ENCODE data around the gene GNG7. TPM values are rescaled to one million over a fixed set of nuclear protein-coding genes. Genes with fewer than 3 reads are reported as not detected.

Gene GNG7
- polyA plus RNA-seq, 1 of the 3 experiments (the other 2 are of a cell fraction), result 2.2 TPM

DNA sequence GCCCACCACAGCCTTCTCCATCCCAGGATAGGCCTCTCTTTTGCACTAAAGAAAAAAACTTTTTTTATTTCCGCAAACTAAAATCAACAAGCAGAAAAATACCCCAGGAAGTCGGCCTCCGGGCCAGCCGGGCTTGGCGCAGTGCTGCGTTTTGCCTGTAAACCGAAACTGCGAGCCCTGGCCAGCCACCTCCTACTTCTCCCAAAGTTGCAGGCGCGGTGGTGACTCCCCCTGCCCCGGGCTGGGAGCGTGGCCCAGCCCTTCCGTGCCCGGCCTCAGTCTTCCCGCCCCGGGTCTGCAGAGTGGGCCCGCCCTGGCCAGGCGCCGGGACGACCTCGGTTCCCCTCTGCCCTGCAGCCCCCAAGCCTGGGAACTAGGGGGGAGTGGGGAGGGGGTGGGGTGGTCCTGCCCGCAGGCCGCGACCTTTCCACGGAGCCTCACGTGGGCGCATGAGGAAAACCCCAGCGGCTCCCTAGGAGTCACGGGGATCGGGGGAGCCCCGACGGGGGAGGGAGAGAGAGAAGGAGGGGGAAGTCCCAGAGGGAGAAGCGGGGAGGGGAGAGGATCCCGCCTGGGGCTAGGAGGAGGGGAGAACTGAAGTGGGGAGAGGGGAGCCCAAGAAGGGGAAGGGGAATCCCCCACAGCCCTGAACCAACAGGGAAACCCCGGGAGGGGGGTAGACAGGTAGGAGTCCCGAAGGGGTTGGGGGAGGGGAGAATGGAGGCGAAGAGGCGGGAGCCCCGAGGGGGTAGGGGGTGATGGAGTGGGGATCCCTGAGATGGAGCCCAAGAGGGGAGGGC lies 223.5 kb downstream of the GNG7 start (continued):
- TF ChIP-seq REST (IDR thresholded peaks at IDR 0.05; ENCODE audit: low read depth, low read length), result no peak

DNA sequence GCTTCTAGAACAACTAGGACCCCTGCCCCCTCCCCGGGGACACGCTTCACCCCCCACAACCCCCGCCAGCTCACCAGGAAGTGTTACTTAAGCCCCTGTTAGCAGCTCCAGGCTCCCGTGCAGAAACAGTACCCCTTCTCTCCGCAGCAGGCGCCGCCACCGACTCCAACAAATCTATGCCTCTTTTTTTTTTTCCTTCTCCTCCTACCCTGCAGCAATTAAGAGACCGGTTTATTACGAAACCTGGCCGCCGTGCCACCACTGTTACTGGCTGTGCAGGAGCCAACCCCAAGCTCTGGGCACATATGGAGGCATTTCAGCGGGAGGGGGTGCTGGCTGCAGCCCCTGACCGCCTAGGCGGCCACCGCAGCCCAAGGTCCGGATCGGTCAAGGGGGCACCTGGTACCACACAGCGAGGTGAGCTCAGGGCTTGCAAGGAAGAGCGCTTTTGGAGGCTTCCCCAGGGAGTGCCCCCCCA lies 224.2 kb downstream of the GNG7 start:
- CTCF ChIA-PET, result interaction anchor here (0.8 to 21.1 kb wide), 14 partner anchors 9 to 271 kb away, joined by 3 to 309 read pairs (median 3); no protein-coding TSS in a partner anchor
- Histone ChIP-seq H3K4me1 (ENCODE audit: control insufficient read depth in 1 of 2, insufficient read depth in 2 of 2, low read depth in 1 of 2, low read length in 1 of 2) (peaks cover 6 to 27% of the 10 kb centered on the region in 2 experiments; a peak in 1 of 4 replicates), H3K27ac (ENCODE audit: low read depth in 2 of 2, low read length in 1 of 2) (peak overlapping the region in 1 of 2 experiments; percentile 88; a peak in 2 of 4 replicates), H2AFZ (ENCODE audit: low read depth) (no peak overlapping the region), H3K36me3 (replicated peaks in 1 of 2; ENCODE audit: control insufficient read depth in 1 of 2, insufficient read depth in 2 of 2, low read length in 1 of 2) (peaks cover 0 to 5% of the 10 kb centered on the region in 2 experiments), H3K79me2 (ENCODE audit: insufficient read depth) (peaks cover 45% of the 10 kb centered on the region), H3K9me3 (peaks cover 4% of the 10 kb centered on the region; the same call in 1 of the 2 replicates), H3K4me2 (peak overlapping the region; percentile 92), H3K9me2 (no peaks in the 10 kb centered on the region), H3K9ac (peak overlapping the region; percentile 97), H3F3A (replicated peaks; ENCODE audit: insufficient read depth) (peaks cover 45% of the 10 kb centered on the region), H3K4me3 (ENCODE audit: low read depth in 2 of 2, low read length in 1 of 2) (peak overlapping the region; percentile 67 to 100), H3K27me3 (ENCODE audit: insufficient read depth) (no peaks in the 10 kb centered on the region), H4K20me1 (ENCODE audit: insufficient read depth) (peaks cover 31% of the 10 kb centered on the region)
- TF ChIP-seq CTCF (IDR thresholded peaks at IDR 0.05), result peak; percentile 29; the same call in 1 of the 2 replicates
- no peak for TF ChIP-seq GATA2 (CRISPR knock-in tag; IDR thresholded peaks at IDR 0.05)
- POLR2A ChIA-PET, result interaction anchor here (0.6 kb wide), 1 partner anchor 43 kb away, joined by 5 read pairs; no protein-coding TSS in a partner anchor
- 6% methylated on average over 20 of the region's 20 CpGs for WGBS (ENCODE audit: low lambda C conversion rate)
- DNase-seq, result peak; percentile 63

DNA sequence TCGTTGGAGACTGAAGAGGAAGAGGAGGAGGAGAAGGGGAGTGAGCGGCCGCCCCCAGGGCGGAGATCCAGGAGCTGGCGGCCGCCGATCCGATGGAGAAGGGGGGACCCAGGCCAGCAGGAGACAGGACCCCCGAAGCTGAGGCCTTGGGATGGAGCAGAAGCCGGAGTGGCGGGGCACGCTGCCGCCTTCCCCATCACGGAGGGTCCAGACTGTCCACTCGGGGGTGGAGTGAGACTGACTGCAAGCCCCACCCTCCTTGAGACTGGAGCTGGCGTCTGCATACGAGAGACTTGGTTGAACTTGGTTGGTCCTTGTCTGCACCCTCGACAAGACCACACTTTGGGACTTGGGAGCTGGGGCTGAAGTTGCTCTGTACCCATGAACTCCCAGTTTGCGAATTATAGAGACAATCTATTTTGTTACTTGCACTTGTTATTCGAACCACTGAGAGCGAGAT lies 224.7 kb downstream of the GNG7 start:
- Histone ChIP-seq H3K27me3 (ENCODE audit: insufficient read depth) (no peaks in the 10 kb centered on the region), H3K4me1 (ENCODE audit: control insufficient read depth in 1 of 2, insufficient read depth in 2 of 2, low read depth in 1 of 2, low read length in 1 of 2) (peaks cover 6 to 27% of the 10 kb centered on the region in 2 experiments; a peak in 1 of 4 replicates), H4K20me1 (ENCODE audit: insufficient read depth) (peaks cover 31% of the 10 kb centered on the region), H3K4me3 (ENCODE audit: low read depth in 2 of 2, low read length in 1 of 2) (peak overlapping the region; percentile 67 to 100; a peak in 3 of 4 replicates), H3K9me2 (no peaks in the 10 kb centered on the region), H3F3A (replicated peaks; ENCODE audit: insufficient read depth) (peaks cover 43% of the 10 kb centered on the region), H3K4me2 (peak overlapping the region; percentile 92), H3K36me3 (replicated peaks in 1 of 2; ENCODE audit: control insufficient read depth in 1 of 2, insufficient read depth in 2 of 2, low read length in 1 of 2) (peaks cover 0 to 5% of the 10 kb centered on the region in 2 experiments), H3K9me3 (no peaks in the 10 kb centered on the region), H3K27ac (ENCODE audit: low read depth in 2 of 2, low read length in 1 of 2) (peak overlapping the region in 1 of 2 experiments; percentile 88; a peak in 1 of 4 replicates), H2AFZ (ENCODE audit: low read depth) (no peak overlapping the region), H3K9ac (peak overlapping the region; percentile 97), H3K79me2 (ENCODE audit: insufficient read depth) (peaks cover 45% of the 10 kb centered on the region)
- WGBS (ENCODE audit: low lambda C conversion rate), result 15% methylated on average over 20 of the region's 21 CpGs
- POLR2A ChIA-PET, result interaction anchor here (2.3 kb wide), 1 partner anchor 101 kb away, joined by 15 read pairs; no protein-coding TSS in a partner anchor
- CTCF ChIA-PET, result interaction anchor here (0.8 to 21.1 kb wide), 13 partner anchors 11 to 272 kb away, joined by 3 to 309 read pairs (median 3); no protein-coding TSS in a partner anchor
- no peak for DNase-seq
- TF ChIP-seq TEAD4 (IDR thresholded peaks at IDR 0.05; ENCODE audit: borderline replicate concordance, insufficient read depth) (no peak), MEF2A (IDR thresholded peaks at IDR 0.05; ENCODE audit: borderline replicate concordance, low read depth) (no peak), POLR2AphosphoS5 (IDR thresholded peaks at IDR 0.05; ENCODE audit: low read depth, low read length) (no peak), TAF1 (IDR thresholded peaks at IDR 0.05; ENCODE audit: borderline replicate concordance, low read depth, low read length) (no peak), CHD2 (IDR thresholded peaks at IDR 0.05; ENCODE audit: low read length, partially characterized antibody) (no peak), GABPA (IDR thresholded peaks at IDR 0.05; ENCODE audit: low read depth) (no peak), SMC3 (IDR thresholded peaks at IDR 0.05; ENCODE audit: low read depth, low read length) (no peak), RXRA (IDR thresholded peaks at IDR 0.05; ENCODE audit: borderline replicate concordance, low read depth) (no peak), EP300 (IDR thresholded peaks at IDR 0.05; ENCODE audit: borderline replicate concordance in 1 of 2, low read depth in 1 of 2, low read length in 1 of 2) (no peak)
- TF ChIP-seq, protein P1, sequence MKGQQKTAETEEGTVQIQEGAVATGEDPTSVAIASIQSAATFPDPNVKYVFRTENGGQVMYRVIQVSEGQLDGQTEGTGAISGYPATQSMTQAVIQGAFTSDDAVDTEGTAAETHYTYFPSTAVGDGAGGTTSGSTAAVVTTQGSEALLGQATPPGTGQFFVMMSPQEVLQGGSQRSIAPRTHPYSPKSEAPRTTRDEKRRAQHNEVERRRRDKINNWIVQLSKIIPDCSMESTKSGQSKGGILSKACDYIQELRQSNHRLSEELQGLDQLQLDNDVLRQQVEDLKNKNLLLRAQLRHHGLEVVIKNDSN (IDR thresholded peaks at IDR 0.05; ENCODE audit: borderline replicate concordance, low read depth), result no peak
- TF ChIP-seq, protein P2, sequence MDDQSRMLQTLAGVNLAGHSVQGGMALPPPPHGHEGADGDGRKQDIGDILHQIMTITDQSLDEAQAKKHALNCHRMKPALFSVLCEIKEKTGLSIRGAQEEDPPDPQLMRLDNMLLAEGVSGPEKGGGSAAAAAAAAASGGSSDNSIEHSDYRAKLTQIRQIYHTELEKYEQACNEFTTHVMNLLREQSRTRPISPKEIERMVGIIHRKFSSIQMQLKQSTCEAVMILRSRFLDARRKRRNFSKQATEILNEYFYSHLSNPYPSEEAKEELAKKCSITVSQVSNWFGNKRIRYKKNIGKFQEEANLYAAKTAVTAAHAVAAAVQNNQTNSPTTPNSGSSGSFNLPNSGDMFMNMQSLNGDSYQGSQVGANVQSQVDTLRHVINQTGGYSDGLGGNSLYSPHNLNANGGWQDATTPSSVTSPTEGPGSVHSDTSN (IDR thresholded peaks at IDR 0.05), result no peak
